ENCODE measurements around the gene MRNIP.

Gene MRNIP

GRCh38 chr5:179798144-179798770 lies 60.4 kb downstream of the MRNIP start:
- peaks cover 37% of the 10 kb centered on the region for H3K36me3 ChIP-seq (ENCODE audit: insufficient read depth, low read depth, low read length)
- no peak overlapping the region for H3K4me3 ChIP-seq (ENCODE audit: low read length)
- no peak overlapping the region for H3K27ac ChIP-seq (ENCODE audit: low read length)

DNA sequence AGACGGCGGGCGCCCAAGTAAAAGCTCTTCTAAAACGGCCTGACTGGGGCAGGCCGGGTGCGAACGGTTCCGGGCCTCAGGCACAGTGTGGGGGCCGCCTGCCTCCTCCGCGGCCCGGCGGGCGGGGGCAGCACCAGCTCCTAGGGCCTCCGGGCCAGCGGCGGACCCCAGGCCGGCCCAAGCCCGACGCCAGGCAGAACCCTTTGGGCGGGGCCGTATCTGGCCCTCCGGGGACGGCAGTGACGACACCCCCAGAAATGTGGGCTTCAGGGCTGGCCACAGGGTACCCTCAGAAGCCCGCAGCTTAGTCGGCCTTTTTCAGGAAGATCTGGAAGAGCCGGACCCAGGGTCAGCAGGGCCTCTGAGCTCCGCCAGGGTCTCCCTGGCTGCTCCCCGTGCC lies 60.9 kb downstream of the MRNIP start:
- Histone ChIP-seq H3K4me3 (ENCODE audit: low read length) (no peak overlapping the region), H3K36me3 (ENCODE audit: insufficient read depth, low read depth, low read length) (peaks cover 37% of the 10 kb centered on the region), H3K27ac (ENCODE audit: low read length) (no peak overlapping the region), H3K4me1 (ENCODE audit: insufficient read depth, low read length) (peaks cover 13% of the 10 kb centered on the region), H3K27me3 (ENCODE audit: insufficient read depth, low read length) (0 out of 2 replicates have a peak, but pooled peaks cover 6% of the 10 kb centered on the region), H3K9ac (ENCODE audit: low read depth, low read length) (no peak overlapping the region), H3K9me3 (ENCODE audit: insufficient read depth, low read depth, low read length) (no peaks in the 10 kb centered on the region)

More at GRCh38 chr5:179798144-179798770, 60.4 kb downstream of the MRNIP start:
- H3K27me3 ChIP-seq (ENCODE audit: insufficient read depth, low read length) = 0 out of 2 replicates have a peak, but pooled peaks cover 6% of the 10 kb centered on the region
- H3K4me1 ChIP-seq (ENCODE audit: insufficient read depth, low read length) = peaks cover 18% of the 10 kb centered on the region
- no peak overlapping the region for H3K9ac ChIP-seq (ENCODE audit: low read depth, low read length)
- H3K9me3 ChIP-seq (ENCODE audit: insufficient read depth, low read depth, low read length) = no peaks in the 10 kb centered on the region

DNA sequence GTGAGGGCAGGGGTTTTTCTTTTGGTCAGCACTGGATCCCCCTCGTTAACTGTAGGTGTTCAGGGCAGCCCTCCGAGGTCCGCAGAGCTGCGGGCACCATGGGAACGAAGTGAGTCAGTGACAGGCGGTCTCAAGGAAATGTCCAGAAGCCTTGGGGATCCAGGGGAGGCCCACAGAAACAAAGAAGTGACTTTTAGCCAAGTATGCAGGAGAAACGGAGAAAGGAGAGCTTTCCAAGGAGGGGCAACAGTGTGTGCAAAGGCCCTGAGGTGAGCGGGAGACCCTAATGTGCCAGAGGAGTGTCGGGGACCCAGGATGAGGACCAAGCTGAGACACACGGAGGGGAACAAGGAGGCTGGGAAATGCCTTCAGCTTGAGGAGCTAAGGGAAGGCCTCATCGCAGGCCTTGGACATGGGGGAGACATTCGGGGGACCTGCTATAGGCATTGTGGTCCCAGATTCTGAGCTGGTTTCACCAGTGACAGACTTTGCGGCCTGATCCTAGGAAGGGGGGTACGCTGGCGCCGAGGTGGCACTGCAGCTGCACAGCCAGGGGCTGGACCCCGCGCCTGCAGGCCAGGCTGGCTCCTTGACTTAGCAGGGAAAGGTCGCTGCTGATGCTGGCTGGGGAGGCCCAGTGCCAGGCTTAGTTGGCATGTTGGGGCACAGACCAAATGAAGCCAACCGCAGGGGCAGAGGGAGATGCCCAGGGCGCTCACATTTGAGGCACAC lies 61.6 kb downstream of the MRNIP start:
- peaks cover 37% of the 10 kb centered on the region for H3K36me3 ChIP-seq (ENCODE audit: insufficient read depth, low read depth, low read length)
- 0 out of 2 replicates have a peak, but pooled peaks cover 6% of the 10 kb centered on the region for H3K27me3 ChIP-seq (ENCODE audit: insufficient read depth, low read length)
- peak overlapping the region; percentile 33; the same call in 1 of the 2 replicates for H3K9ac ChIP-seq (ENCODE audit: low read depth, low read length)
- no peaks in the 10 kb centered on the region for H3K9me3 ChIP-seq (ENCODE audit: insufficient read depth, low read depth, low read length)
- H3K4me3 ChIP-seq (ENCODE audit: low read length) = peak overlapping the region; percentile 66; the same call in 1 of the 2 replicates
- H3K27ac ChIP-seq (ENCODE audit: low read length) = no peak overlapping the region
- peaks cover 7% of the 10 kb centered on the region; the same call in 1 of the 2 replicates for H3K4me1 ChIP-seq (ENCODE audit: insufficient read depth, low read length)

DNA sequence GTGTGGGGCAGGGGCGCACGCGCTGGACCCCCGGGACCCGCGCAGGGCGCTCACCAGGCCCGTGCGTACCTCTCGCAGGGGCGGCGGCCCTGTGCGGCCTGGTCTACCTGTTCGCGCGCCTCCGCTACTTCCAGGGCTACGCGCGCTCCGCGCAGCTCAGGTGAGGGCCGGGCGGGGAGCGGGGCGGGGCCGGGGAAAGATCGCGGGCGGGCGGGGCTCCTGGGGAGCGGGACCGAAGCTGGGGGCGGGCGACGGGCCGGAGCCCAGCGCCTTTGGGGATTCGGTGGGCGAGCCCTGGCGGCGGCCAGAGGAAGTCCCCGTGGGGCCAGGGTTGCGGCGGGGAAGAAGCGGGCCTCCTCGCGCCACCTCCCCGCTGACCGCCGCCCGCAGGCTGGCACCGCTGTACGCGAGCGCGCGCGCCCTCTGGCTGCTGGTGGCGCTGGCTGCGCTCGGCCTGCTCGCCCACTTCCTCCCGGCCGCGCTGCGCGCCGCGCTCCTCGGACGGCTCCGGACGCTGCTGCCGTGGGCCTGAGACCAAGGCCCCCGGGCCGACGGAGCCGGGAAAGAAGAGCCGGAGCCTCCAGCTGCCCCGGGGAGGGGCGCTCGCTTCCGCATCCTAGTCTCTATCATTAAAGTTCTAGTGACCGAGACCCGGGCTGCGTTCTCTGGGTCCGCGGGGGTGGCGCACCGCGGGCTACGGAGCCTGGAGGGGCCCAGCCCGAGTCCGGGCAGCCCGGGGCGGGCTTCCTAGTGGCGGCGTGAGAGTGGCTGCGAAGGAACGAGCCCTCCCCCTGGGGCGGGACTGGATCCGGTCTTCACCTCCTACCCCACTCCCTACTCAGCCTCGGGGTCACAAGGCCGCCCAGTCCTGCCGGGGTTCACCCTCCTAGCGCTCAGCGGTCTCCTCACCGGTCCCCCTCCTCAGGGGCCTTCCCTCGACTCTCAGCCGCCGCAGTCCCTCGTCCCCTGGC lies 62.5 kb downstream of the MRNIP start:
- no peak overlapping the region for H3K27ac ChIP-seq (ENCODE audit: low read length)
- H3K4me1 ChIP-seq (ENCODE audit: insufficient read depth, low read length) = peaks cover 7% of the 10 kb centered on the region; the same call in 1 of the 2 replicates
- peak overlapping the region; percentile 66 for H3K4me3 ChIP-seq (ENCODE audit: low read length)
- H3K9ac ChIP-seq (ENCODE audit: low read depth, low read length) = peak overlapping the region; percentile 59; the same call in 1 of the 2 replicates
- no peaks in the 10 kb centered on the region for H3K9me3 ChIP-seq (ENCODE audit: insufficient read depth, low read depth, low read length)
- H3K27me3 ChIP-seq (ENCODE audit: insufficient read depth, low read length) = 0 out of 2 replicates have a peak, but pooled peaks cover 6% of the 10 kb centered on the region
- peaks cover 35% of the 10 kb centered on the region for H3K36me3 ChIP-seq (ENCODE audit: insufficient read depth, low read depth, low read length)

DNA sequence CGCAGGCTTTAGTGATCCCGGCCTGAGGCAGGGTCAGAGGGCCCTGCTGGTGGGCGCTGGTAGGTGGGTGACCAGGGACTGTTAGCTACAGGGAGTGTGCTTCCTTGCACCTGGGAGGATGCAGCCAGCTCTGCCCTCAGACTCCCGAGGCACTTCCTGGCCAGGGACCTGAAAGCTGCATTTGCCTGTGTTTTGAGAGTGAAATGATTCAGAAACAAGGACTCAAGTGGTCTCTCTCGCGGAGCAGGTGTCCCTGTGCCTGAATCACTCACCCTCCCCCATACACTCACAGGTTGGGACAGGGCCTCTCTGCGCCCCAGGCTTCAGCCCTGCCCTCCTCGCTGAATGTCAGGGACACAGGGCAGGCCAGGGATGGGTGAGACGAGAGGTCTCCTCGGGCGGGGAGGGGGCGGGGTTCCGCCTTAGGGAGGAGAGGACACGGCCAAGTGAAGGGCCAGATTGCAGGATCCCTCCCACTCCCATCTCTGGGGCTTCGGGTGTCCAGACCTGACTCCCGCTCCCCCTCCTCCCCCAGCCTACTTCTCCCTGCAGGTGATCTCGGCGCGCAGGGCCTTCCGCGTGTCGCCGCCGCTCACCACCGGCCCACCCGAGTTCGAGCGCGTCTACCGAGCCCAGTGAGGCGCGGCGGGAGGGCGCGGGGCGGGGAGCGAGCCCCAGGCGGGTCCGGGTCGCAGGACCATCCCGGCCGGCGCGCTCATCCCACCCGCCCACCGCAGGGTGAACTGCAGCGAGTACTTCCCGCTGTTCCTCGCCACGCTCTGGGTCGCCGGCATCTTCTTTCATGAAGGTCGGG lies 63.4 kb downstream of the MRNIP start:
- Histone ChIP-seq H3K4me3 (ENCODE audit: low read length) (peak overlapping the region; percentile 66), H3K4me1 (ENCODE audit: insufficient read depth, low read length) (peaks cover 7% of the 10 kb centered on the region; the same call in 1 of the 2 replicates), H3K27me3 (ENCODE audit: insufficient read depth, low read length) (0 out of 2 replicates have a peak, but pooled peaks cover 6% of the 10 kb centered on the region), H3K27ac (ENCODE audit: low read length) (no peak overlapping the region), H3K36me3 (ENCODE audit: insufficient read depth, low read depth, low read length) (peaks cover 31% of the 10 kb centered on the region), H3K9ac (ENCODE audit: low read depth, low read length) (peak overlapping the region; percentile 59; the same call in 1 of the 2 replicates), H3K9me3 (ENCODE audit: insufficient read depth, low read depth, low read length) (no peaks in the 10 kb centered on the region)

DNA sequence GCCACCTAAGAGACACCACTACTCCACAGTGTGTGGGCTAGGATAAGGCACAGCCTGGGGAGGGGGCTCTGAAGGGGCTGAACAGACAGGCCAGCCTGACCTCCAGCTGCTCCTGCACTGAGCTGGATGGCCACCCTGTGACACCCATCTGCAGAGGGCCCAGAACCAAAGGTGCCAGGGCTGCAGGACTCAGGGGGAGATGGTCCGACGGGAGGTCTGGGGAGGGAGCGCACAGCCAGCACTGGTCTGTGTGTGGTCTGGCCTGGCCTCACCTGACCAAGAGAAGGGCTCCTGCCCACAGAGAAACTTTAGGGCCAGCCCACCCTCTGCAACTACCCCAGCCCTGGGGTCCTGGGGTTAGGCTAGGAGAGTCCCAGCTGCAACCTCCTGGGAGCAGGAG lies 64.0 kb downstream of the MRNIP start:
- Histone ChIP-seq H3K9ac (ENCODE audit: low read depth, low read length) (0 out of 2 replicates have a peak overlapping the region, but pooled peaks have one; percentile 59), H3K27me3 (ENCODE audit: insufficient read depth, low read length) (0 out of 2 replicates have a peak, but pooled peaks cover 6% of the 10 kb centered on the region), H3K27ac (ENCODE audit: low read length) (no peak overlapping the region), H3K4me3 (ENCODE audit: low read length) (peak overlapping the region; percentile 66; the same call in 1 of the 2 replicates), H3K36me3 (ENCODE audit: insufficient read depth, low read depth, low read length) (peaks cover 26% of the 10 kb centered on the region), H3K4me1 (ENCODE audit: insufficient read depth, low read length) (peaks cover 7% of the 10 kb centered on the region; the same call in 1 of the 2 replicates), H3K9me3 (ENCODE audit: insufficient read depth, low read depth, low read length) (no peaks in the 10 kb centered on the region)

GRCh38 chr5:179794171-179794570 lies 64.4 kb downstream of the MRNIP start:
- Histone ChIP-seq H3K4me3 (ENCODE audit: low read length) (no peak overlapping the region), H3K4me1 (ENCODE audit: insufficient read depth, low read length) (peaks cover 7% of the 10 kb centered on the region; the same call in 1 of the 2 replicates), H3K9ac (ENCODE audit: low read depth, low read length) (no peak overlapping the region), H3K36me3 (ENCODE audit: insufficient read depth, low read depth, low read length) (peaks cover 22% of the 10 kb centered on the region), H3K27ac (ENCODE audit: low read length) (no peak overlapping the region), H3K9me3 (ENCODE audit: insufficient read depth, low read depth, low read length) (no peaks in the 10 kb centered on the region), H3K27me3 (ENCODE audit: insufficient read depth, low read length) (0 out of 2 replicates have a peak, but pooled peaks cover 6% of the 10 kb centered on the region)

GRCh38 chr5:179793468-179794139 lies 65.0 kb downstream of the MRNIP start, which contains the start of gene LTC4S:
Gene LTC4S (plus strand): TSS chr5:179793986. CDS start chr5:179794081, 95 bp downstream.
- H3K4me1 ChIP-seq (ENCODE audit: insufficient read depth, low read length) = peaks cover 7% of the 10 kb centered on the region; the same call in 1 of the 2 replicates
- H3K4me3 ChIP-seq (ENCODE audit: low read length) = peak within 1 kb of the TSS; percentile 66; the same call in 1 of the 2 replicates
- no peaks in the 10 kb centered on the region for H3K9me3 ChIP-seq (ENCODE audit: insufficient read depth, low read depth, low read length)
- peaks cover 17% of the 10 kb centered on the region; the same call in 1 of the 2 replicates for H3K36me3 ChIP-seq (ENCODE audit: insufficient read depth, low read depth, low read length)
- H3K27me3 ChIP-seq (ENCODE audit: insufficient read depth, low read length) = 0 out of 2 replicates have a peak, but pooled peaks cover 6% of the 10 kb centered on the region
- no peak within 1 kb of the TSS for H3K27ac ChIP-seq (ENCODE audit: low read length)
- 0 out of 2 replicates have a peak within 1 kb of the TSS, but pooled peaks have one; percentile 59 for H3K9ac ChIP-seq (ENCODE audit: low read depth, low read length)

- Histone ChIP-seq H3K9ac (ENCODE audit: low read depth, low read length) (no peak overlapping the region), H3K4me1 (ENCODE audit: insufficient read depth, low read length) (peaks cover 7% of the 10 kb centered on the region; the same call in 1 of the 2 replicates), H3K4me3 (ENCODE audit: low read length) (no peak overlapping the region), H3K27me3 (ENCODE audit: insufficient read depth, low read length) (0 out of 2 replicates have a peak, but pooled peaks cover 6% of the 10 kb centered on the region), H3K27ac (ENCODE audit: low read length) (no peak overlapping the region), H3K9me3 (ENCODE audit: insufficient read depth, low read depth, low read length) (no peaks in the 10 kb centered on the region), H3K36me3 (ENCODE audit: insufficient read depth, low read depth, low read length) (peaks cover 9% of the 10 kb centered on the region; the same call in 1 of the 2 replicates)
These were observed 65.8 kb downstream of the MRNIP start for GRCh38 chr5:179792612-179793467.
